B cell (primary cell): ENCODE results near the gene SERTAD2. TPM values are rescaled to one million over a fixed set of nuclear protein-coding genes. Genes with fewer than 3 reads are reported as not detected.

Experiments
- ATAC-seq: fragments of 200-7000 bp; cut with Tn5 transposase; one replicate; pipeline ENCODE4 v1.10.0; 2021; ENCODE audit warnings: low read depth, mild to moderate bottlenecking, moderate number of reproducible peaks, moderate library complexity
- CTCF ChIA-PET: fragments of 350-600 bp; sonication (Branson Sonifier 250); formaldehyde crosslinking; loops from one replicate; lab custom pipeline; 2021; ENCODE audit warnings: antibody characterized with exemption, inconsistent platforms; lab: Charles Lee
- POLR2A ChIA-PET: fragments of 350-600 bp; sonication (Branson Sonifier 250); formaldehyde crosslinking; loops from one replicate; lab custom pipeline; 2021; ENCODE audit warnings: antibody characterized with exemption; lab: Charles Lee
- DNase-seq: peaks from one replicate; pipeline ENCODE4 v3.0.0; 2013
- H2AFZ ChIP-seq: 2 replicates; pipeline ENCODE4 v1.6.1; 2012; ENCODE audit warnings: mild to moderate bottlenecking, low read depth, low read length; ENCODE audit not compliant: insufficient read depth, poor library complexity, severe bottlenecking
- H3K27ac ChIP-seq, 2 donors: 1 replicate in 1 of 2; 2 replicates in 1 of 2; pipeline ENCODE4 v1.5.1; 2012 to 2013; ENCODE audit warnings: low read length in 2 of 2, mild to moderate bottlenecking in 2 of 2, moderate library complexity in 1 of 2
- H3K27me3 ChIP-seq, 4 experiments: fragments of 200-600 bp in 1 of 4; sonication (generic) in 1 of 4; replicated peaks in 1 of 4; 1 replicate in 2 of 4; 2 replicates in 2 of 4; pipeline versions ENCODE4 v1.6.1 to v1.7.0; 2013 to 2016; ENCODE audit warnings: low read length in 3 of 4, mild to moderate bottlenecking in 2 of 4, mixed read lengths in 1 of 4, moderate library complexity in 1 of 4; ENCODE audit not compliant: insufficient read depth in 4 of 4, control insufficient read depth in 3 of 4; ENCODE audit errors: control extremely low read depth in 1 of 4
- H3K36me3 ChIP-seq, 2 experiments: replicated peaks in 1 of 2; 1 replicate in 1 of 2; 2 replicates in 1 of 2; pipeline versions ENCODE4 v1.6.1 to v1.7.1; 2013; ENCODE audit warnings: low read length in 1 of 2; ENCODE audit not compliant: insufficient read depth in 2 of 2, control insufficient read depth in 1 of 2; ENCODE audit errors: control extremely low read depth in 1 of 2, extremely low read depth in 1 of 2
- H3K4me1 ChIP-seq, 2 donors: fragments of 200-600 bp in 1 of 2; sonication (generic) in 1 of 2; 1 replicate in 1 of 2; 2 replicates in 1 of 2; pipeline versions ENCODE4 v1.5.1 to v1.6.1; 2013 to 2017; ENCODE audit warnings: low read length in 2 of 2; ENCODE audit not compliant: control insufficient read depth in 2 of 2, insufficient read depth in 2 of 2
- H3K4me2 ChIP-seq: replicated peaks from 2 replicates; pipeline ENCODE3; 2012; ENCODE audit warnings: mild to moderate bottlenecking, low read depth, low read length; ENCODE audit not compliant: poor library complexity, severe bottlenecking
- H3K4me3 ChIP-seq, 5 experiments: fragments of 200-600 bp in 1 of 5; sonication (generic) in 1 of 5; 1 replicate in 3 of 5; 2 replicates in 2 of 5; pipeline versions ENCODE4 v1.5.1 to v1.7.0; 2011 to 2016; ENCODE audit warnings: low read length in 4 of 5, mild to moderate bottlenecking in 4 of 5, low read depth in 2 of 5, control low read depth in 1 of 5, moderate library complexity in 1 of 5; ENCODE audit not compliant: insufficient read depth in 1 of 5; ENCODE audit errors: control extremely low read depth in 1 of 5, extremely low read depth in 1 of 5
- H3K79me2 ChIP-seq: fragments of 200-600 bp; sonication (generic); one replicate; pipeline ENCODE4 v1.6.0; 2016; ENCODE audit warnings: low read length; ENCODE audit not compliant: control insufficient read depth, insufficient read depth
- H3K9ac ChIP-seq: fragments of 200-600 bp; sonication (generic); 2 replicates; pipeline ENCODE4 v1.6.1; 2017; ENCODE audit warnings: mild to moderate bottlenecking, low read length, moderate library complexity
- H3K9me3 ChIP-seq, 3 donors: one replicate each; pipeline versions ENCODE4 v1.6.1 to v1.7.1; 2013; ENCODE audit warnings: low read length in 2 of 3; ENCODE audit not compliant: control insufficient read depth in 2 of 3, insufficient read depth in 1 of 3; ENCODE audit errors: control extremely low read depth in 1 of 3
- H4K20me1 ChIP-seq: 2 replicates; pipeline ENCODE4 v1.6.0; 2012; ENCODE audit warnings: mild to moderate bottlenecking, low read length; ENCODE audit not compliant: insufficient read depth, control insufficient read depth, poor library complexity, severe bottlenecking
- H3K27ac Mint-ChIP-seq: one replicate; pipeline ENCODE4 v1.8.0; 2021; ENCODE audit warnings: mixed read lengths
- H3K27me3 Mint-ChIP-seq: one replicate; pipeline ENCODE4 v1.8.0; 2021; ENCODE audit warnings: mixed read lengths
- H3K4me1 Mint-ChIP-seq: one replicate; pipeline ENCODE4 v1.8.0; 2021; ENCODE audit warnings: mixed read lengths
- H3K4me3 Mint-ChIP-seq: one replicate; pipeline ENCODE4 v1.8.0; 2021; ENCODE audit warnings: mixed read lengths
- H3K9me3 Mint-ChIP-seq: one replicate; pipeline ENCODE4 v1.8.0; 2022; ENCODE audit warnings: mixed read lengths; ENCODE audit not compliant: insufficient read depth
- EZH2 ChIP-seq: IDR thresholded peaks from 2 replicates; pipeline ENCODE4 v1.6.1; 2012; ENCODE audit warnings: borderline replicate concordance, low read depth, mild to moderate bottlenecking, moderate library complexity, low read length; ENCODE audit not compliant: insufficient read depth, poor library complexity, severe bottlenecking
- WGBS: methylation state at CpG from one replicate; pipeline ENCODE4 v1.1.5; 2013; ENCODE audit warnings: missing lambda C conversion rate; ENCODE audit not compliant: insufficient coverage; 5-methylcytosine and 5-hydroxymethylcytosine counted together
- intact Hi-C: fragments of 100-400 bp; cut with micrococcal nuclease; formaldehyde crosslinking; loops from one replicate; pipeline ENCODE4 v1.10.0; 2022
- polyA plus RNA-seq: library from polyadenylated mRNA; depleted of rRNA; stranded (reverse); fragments of >200 nt; gene quantifications from 2 replicates; pipeline ENCODE4 v1.2.3, GENCODE V29; 2012
- total RNA-seq, 2 donors: library from RNA; stranded (reverse); fragments of 120-200 nt in 1 of 2; gene quantifications; 1 replicate in 1 of 2; 2 replicates in 1 of 2; pipeline versions ENCODE4 v1.2.3 to v1.2.4, GENCODE V29; 2013 to 2022
- TF ChIP-seq, protein P1 (sequence below): fragments of 200-600 bp; IDR thresholded peaks from one replicate; pipeline ENCODE4 v1.8.0; 2022; ENCODE audit warnings: antibody characterized with exemption, mild to moderate bottlenecking

Gene SERTAD2
- total and polyA plus RNA-seq, 2 donors (not counting 1 experiment from before 2014, with no cell fraction given), result 49.5 to 66.8 TPM

DNA sequence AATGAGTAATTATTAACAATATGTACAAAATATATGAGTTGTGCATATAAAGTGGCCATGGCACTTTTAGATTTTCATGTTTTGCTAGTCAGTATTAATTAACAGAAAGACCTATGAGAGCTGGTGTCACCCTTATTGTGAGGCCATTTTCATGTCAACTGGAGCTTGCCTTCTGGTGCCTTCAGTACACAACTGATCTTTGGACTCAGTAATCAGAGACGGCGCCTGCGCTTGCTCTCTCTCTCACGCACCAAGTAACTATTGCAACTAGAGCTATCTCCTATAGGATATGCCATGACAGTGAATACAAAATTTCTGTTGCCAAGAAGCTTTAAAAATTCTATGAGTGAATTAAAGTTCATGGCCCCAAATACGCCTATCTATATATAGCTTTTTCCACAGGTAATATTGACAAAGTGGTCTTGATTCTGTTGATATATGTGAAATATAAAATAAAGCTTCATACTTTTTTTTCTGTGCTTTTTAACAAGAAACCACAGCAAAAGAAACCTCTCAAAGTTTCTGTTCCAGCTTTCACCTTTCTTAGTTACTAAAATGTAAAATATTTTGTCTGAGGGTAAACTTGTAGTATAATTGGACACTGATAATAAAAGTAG, 2.9 kb downstream of the SERTAD2 start:
- H4K20me1 ChIP-seq, result peaks cover 7% of the 10 kb centered on the region
- H3K4me1 Mint-ChIP-seq, result peaks cover 73% of the 10 kb centered on the region
- H3K27me3 ChIP-seq, result no peaks in the 10 kb centered on the region
- H3K79me2 ChIP-seq, result peaks cover 83% of the 10 kb centered on the region
- peak overlapping the region; percentile 73 for H3K4me2 ChIP-seq
- ATAC-seq (no peak), DNase-seq (no peak)
- intact Hi-C loops, result loop anchor here (10.0 kb wide), 1 partner anchor 404 kb away; the partner anchor contains the start of gene CEP68
- H3K9me3 ChIP-seq, result no peaks in the 10 kb centered on the region
- H3K27ac ChIP-seq, result peak overlapping the region in 1 of 2 donors; percentile 92
- H3K4me3 ChIP-seq, result no peak overlapping the region
- H3K27me3 Mint-ChIP-seq, result no peaks in the 10 kb centered on the region
- no peaks in the 10 kb centered on the region for H3K9me3 Mint-ChIP-seq
- H2AFZ ChIP-seq, result no peak overlapping the region
- WGBS, result no CpG with 5 or more reads among the region's 5 CpGs
- ChIA-PET POLR2A (interaction anchor here (0.6 to 6.7 kb wide), 3 partner anchors 99 to 219 kb away, joined by 3 to 138 read pairs (median 4); no protein-coding TSS in a partner anchor), CTCF (interaction anchor here (0.5 to 8.9 kb wide), 21 partner anchors 6 to 267 kb away, joined by 3 to 138 read pairs (median 4); no protein-coding TSS in a partner anchor)
- H3K27ac Mint-ChIP-seq, result peak overlapping the region; percentile 74
- H3K36me3 ChIP-seq, result no peaks in the 10 kb centered on the region
- TF ChIP-seq EZH2, result no peak
- TF ChIP-seq, protein P1, sequence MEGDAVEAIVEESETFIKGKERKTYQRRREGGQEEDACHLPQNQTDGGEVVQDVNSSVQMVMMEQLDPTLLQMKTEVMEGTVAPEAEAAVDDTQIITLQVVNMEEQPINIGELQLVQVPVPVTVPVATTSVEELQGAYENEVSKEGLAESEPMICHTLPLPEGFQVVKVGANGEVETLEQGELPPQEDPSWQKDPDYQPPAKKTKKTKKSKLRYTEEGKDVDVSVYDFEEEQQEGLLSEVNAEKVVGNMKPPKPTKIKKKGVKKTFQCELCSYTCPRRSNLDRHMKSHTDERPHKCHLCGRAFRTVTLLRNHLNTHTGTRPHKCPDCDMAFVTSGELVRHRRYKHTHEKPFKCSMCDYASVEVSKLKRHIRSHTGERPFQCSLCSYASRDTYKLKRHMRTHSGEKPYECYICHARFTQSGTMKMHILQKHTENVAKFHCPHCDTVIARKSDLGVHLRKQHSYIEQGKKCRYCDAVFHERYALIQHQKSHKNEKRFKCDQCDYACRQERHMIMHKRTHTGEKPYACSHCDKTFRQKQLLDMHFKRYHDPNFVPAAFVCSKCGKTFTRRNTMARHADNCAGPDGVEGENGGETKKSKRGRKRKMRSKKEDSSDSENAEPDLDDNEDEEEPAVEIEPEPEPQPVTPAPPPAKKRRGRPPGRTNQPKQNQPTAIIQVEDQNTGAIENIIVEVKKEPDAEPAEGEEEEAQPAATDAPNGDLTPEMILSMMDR, result no peak
- H3K4me3 Mint-ChIP-seq, result peak overlapping the region; percentile 60
- H3K9ac ChIP-seq, result no peak overlapping the region
- peaks cover 58 to 68% of the 10 kb centered on the region in 2 donors for H3K4me1 ChIP-seq

DNA sequence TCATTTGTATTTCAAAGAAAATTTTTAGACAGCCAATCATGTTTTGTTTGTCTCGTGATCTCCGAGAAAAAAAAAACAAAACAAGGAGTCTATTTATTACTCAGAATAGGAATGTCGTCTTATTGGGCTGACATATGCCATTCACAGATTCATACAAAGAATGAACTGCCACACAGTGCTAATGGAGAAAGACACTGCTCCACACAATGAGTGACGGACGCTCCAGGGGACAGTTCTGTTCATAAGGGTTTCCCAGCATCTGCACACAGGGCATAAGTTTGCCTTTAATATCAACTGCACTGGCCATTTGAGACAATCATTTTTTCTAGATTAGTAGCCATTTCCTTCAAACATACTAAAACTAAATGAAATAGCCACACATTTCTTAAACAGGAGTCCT, 3.4 kb downstream of the SERTAD2 start:
- CTCF ChIA-PET, result interaction anchor here (1.1 to 8.9 kb wide), 22 partner anchors 6 to 267 kb away, joined by 3 to 138 read pairs (median 4); no protein-coding TSS in a partner anchor
- WGBS, result 82% methylated on average over 3 of the region's 5 CpGs
- H3K4me3 Mint-ChIP-seq, result no peak overlapping the region
- Histone ChIP-seq H3K4me3 (no peak overlapping the region), H3K4me1 (peaks cover 58 to 68% of the 10 kb centered on the region in 2 donors), H3K9me3 (no peaks in the 10 kb centered on the region), H3K36me3 (no peaks in the 10 kb centered on the region), H3K4me2 (peak overlapping the region; percentile 73), H4K20me1 (peaks cover 7% of the 10 kb centered on the region), H3K27ac (peak overlapping the region; percentile 11 to 92), H3K9ac (no peak overlapping the region), H3K27me3 (no peaks in the 10 kb centered on the region), H2AFZ (no peak overlapping the region), H3K79me2 (peaks cover 88% of the 10 kb centered on the region)
- H3K27ac Mint-ChIP-seq, result peak overlapping the region; percentile 74
- TF ChIP-seq EZH2, result no peak
- TF ChIP-seq, protein P1, result no peak
- DNase-seq (no peak), ATAC-seq (no peak)
- H3K9me3 Mint-ChIP-seq, result no peaks in the 10 kb centered on the region
- intact Hi-C loops, result loop anchor here (10.0 kb wide), 1 partner anchor 405 kb away; the partner anchor contains the start of gene CEP68
- H3K27me3 Mint-ChIP-seq, result no peaks in the 10 kb centered on the region
- POLR2A ChIA-PET, result interaction anchor here (1.0 to 6.7 kb wide), 4 partner anchors 12 to 210 kb away, joined by 3 to 138 read pairs (median 3); no protein-coding TSS in a partner anchor
- peaks cover 71% of the 10 kb centered on the region for H3K4me1 Mint-ChIP-seq
